ENCODE data around the gene MYBPC1. TPM values are rescaled to one million over a fixed set of nuclear protein-coding genes. Genes with fewer than 3 reads are reported as not detected.

The MYBPC1 gene
- total RNA-seq, 1 donor from 2014 or later, result not detected

DNA sequence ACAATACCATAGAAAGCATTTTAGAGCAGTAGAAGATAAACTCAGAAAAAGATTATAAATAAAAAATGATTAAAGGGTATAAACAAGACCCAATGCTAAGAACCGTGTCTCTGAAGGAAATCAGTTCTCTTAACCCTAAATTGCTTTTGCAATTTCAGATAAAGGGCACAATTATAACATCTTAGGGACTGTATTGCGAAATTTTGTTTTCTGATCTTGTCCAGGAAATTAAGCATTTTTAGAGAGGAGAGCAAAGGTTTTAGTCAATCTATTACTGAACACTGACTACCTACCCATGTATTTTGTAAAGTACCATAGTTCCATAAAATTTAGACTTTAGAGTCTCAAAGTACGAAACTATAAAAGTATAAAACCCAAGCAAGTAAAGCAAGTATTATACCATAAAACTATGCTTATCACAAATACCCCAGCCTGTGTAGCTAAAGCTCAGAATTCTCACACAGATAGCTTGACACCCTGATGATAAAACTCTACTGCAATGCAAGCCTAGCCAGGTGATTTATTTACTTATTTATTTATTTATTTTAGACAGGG, 95.8 kb downstream of the MYBPC1 start:
- Mint-ChIP-seq H3K4me1 (ENCODE audit: low read depth, unreplicated experiment) (no peaks in the 10 kb centered on the region), H3K27ac (ENCODE audit: unreplicated experiment) (no peak overlapping the region), H3K4me3 (ENCODE audit: unreplicated experiment) (no peak overlapping the region), H3K9me3 (ENCODE audit: unreplicated experiment) (no peaks in the 10 kb centered on the region), H3K27me3 (ENCODE audit: unreplicated experiment) (peaks cover 1% of the 10 kb centered on the region), H3K36me3 (ENCODE audit: unreplicated experiment) (no peaks in the 10 kb centered on the region)
- no peak for DNase-seq
- no peak for TF ChIP-seq CTCF (IDR thresholded peaks at IDR 0.05; ENCODE audit: partially characterized antibody, unreplicated experiment)

- Mint-ChIP-seq H3K36me3 (ENCODE audit: unreplicated experiment) (no peaks in the 10 kb centered on the region), H3K27ac (ENCODE audit: unreplicated experiment) (no peak overlapping the region), H3K4me3 (ENCODE audit: unreplicated experiment) (no peak overlapping the region), H3K4me1 (ENCODE audit: low read depth, unreplicated experiment) (peaks cover 4% of the 10 kb centered on the region), H3K27me3 (ENCODE audit: unreplicated experiment) (peaks cover 4% of the 10 kb centered on the region), H3K9me3 (ENCODE audit: unreplicated experiment) (peaks cover 2% of the 10 kb centered on the region)
- TF ChIP-seq CTCF (IDR thresholded peaks at IDR 0.05; ENCODE audit: partially characterized antibody, unreplicated experiment), result no peak
- no peak for DNase-seq
These were observed 96.8 kb downstream of the MYBPC1 start for GRCh38 chr12:101691503-101692096.

GRCh38 chr12:101694297-101694848, 99.6 kb downstream of the MYBPC1 start:
- peaks cover 9% of the 10 kb centered on the region for H3K9me3 Mint-ChIP-seq (ENCODE audit: unreplicated experiment)
- H3K27me3 Mint-ChIP-seq (ENCODE audit: unreplicated experiment), result peaks cover 7% of the 10 kb centered on the region
- TF ChIP-seq CTCF (IDR thresholded peaks at IDR 0.05; ENCODE audit: partially characterized antibody, unreplicated experiment), result no peak
- H3K4me3 Mint-ChIP-seq (ENCODE audit: unreplicated experiment), result no peak overlapping the region
- peaks cover 9% of the 10 kb centered on the region for H3K4me1 Mint-ChIP-seq (ENCODE audit: low read depth, unreplicated experiment)
- no peak overlapping the region for H3K27ac Mint-ChIP-seq (ENCODE audit: unreplicated experiment)
- no peaks in the 10 kb centered on the region for H3K36me3 Mint-ChIP-seq (ENCODE audit: unreplicated experiment)
- DNase-seq, result no peak

GRCh38 chr12:101694986-101695385, 100.2 kb downstream of the MYBPC1 start:
- Mint-ChIP-seq H3K4me1 (ENCODE audit: low read depth, unreplicated experiment) (peaks cover 9% of the 10 kb centered on the region), H3K4me3 (ENCODE audit: unreplicated experiment) (no peak overlapping the region), H3K27ac (ENCODE audit: unreplicated experiment) (no peak overlapping the region), H3K9me3 (ENCODE audit: unreplicated experiment) (peaks cover 9% of the 10 kb centered on the region), H3K27me3 (ENCODE audit: unreplicated experiment) (peaks cover 7% of the 10 kb centered on the region), H3K36me3 (ENCODE audit: unreplicated experiment) (no peaks in the 10 kb centered on the region)
- TF ChIP-seq CTCF (IDR thresholded peaks at IDR 0.05; ENCODE audit: partially characterized antibody, unreplicated experiment), result no peak
- DNase-seq, result no peak

DNA sequence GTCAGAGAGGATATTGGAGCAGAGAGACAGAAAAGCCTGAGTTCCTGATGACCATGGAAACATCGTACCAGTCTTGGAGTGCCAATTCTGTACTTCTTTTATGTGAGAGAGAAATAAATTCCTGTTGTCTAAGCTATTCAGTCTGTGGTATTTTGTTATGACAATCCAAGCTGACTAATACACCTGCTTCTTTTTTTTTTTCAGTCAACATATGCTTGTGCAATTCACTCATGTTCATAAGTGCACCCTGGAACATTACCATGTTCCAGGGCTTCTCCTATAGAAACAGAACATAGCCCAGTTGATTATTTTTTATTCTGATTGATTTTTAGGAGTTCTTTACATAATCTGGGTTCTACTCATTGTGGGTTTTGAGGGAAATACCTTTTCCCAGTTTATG, 100.9 kb downstream of the MYBPC1 start:
- H3K9me3 Mint-ChIP-seq (ENCODE audit: unreplicated experiment), result peaks cover 9% of the 10 kb centered on the region
- H3K27ac Mint-ChIP-seq (ENCODE audit: unreplicated experiment), result no peak overlapping the region
- no peak for DNase-seq
- no peak for TF ChIP-seq CTCF (IDR thresholded peaks at IDR 0.05; ENCODE audit: partially characterized antibody, unreplicated experiment)
- H3K27me3 Mint-ChIP-seq (ENCODE audit: unreplicated experiment), result peaks cover 7% of the 10 kb centered on the region
- no peak overlapping the region for H3K4me3 Mint-ChIP-seq (ENCODE audit: unreplicated experiment)
- H3K4me1 Mint-ChIP-seq (ENCODE audit: low read depth, unreplicated experiment), result peaks cover 9% of the 10 kb centered on the region
- no peaks in the 10 kb centered on the region for H3K36me3 Mint-ChIP-seq (ENCODE audit: unreplicated experiment)

Measured in glutamatergic neuron (in vitro differentiated cells).